ENCODE results near the gene PIP4K2C.

The PIP4K2C gene

DNA sequence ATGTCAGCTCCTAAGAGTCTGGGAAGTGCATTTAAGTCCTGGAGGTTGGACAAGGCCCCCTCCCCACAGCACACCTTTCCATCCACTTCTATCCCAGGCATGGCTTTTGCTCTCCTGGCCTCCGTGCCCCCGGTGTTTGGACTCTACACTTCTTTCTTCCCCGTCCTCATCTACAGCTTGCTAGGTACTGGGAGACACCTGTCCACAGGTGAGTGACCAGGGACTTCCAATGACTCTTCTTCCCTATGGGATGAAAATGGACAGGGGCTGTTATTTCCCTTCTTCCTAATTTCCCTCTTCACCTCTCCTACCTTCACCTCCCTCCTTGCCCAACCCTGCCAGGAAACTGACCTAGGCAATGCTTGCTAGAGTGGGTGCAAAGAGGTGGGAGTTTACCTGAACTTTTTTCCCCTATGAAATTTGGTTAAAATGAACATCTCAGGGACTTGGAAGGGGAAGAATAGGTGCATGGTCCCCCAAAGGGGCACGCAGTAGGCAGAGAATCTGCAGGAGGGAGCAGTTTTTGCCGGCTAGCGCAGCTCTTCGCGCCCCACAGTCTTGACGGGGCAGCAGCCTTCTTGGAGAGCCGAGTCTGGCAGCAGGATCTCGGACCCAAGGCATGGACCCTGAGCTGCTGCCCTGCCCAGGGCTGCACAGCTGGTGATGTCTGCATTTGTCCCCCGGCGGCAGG, 29.4 kb downstream of the PIP4K2C start:
- in situ Hi-C loops (cut with HindIII; ENCODE audit: low sequenced_read_pairs) = no loop called here

DNA sequence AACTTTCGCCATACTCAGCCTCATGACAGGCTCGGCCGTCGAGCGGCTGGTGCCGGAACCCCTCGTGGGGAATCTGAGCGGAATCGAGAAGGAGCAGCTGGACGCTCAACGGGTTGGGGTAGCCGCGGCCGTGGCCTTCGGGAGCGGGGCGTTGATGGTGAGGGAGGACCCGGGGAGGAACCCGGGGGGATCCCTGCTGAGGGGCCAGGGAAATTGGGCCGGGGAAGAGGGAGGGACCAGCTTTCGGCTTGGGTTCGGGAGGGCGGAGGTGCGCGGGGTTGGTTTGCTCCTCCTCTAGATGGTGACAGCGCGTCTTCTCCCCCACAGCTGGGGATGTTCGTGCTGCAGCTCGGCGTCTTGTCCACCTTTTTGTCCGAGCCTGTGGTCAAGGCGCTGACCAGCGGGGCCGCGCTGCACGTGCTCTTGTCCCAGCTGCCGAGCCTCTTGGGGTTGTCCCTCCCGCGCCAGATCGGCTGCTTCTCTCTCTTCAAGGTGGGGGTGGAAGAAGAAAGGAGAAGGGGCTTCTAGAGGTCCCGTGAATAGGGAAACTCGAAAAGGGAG, 30.0 kb downstream of the PIP4K2C start:
- in situ Hi-C loops (cut with HindIII; ENCODE audit: low sequenced_read_pairs) = no loop called here

DNA sequence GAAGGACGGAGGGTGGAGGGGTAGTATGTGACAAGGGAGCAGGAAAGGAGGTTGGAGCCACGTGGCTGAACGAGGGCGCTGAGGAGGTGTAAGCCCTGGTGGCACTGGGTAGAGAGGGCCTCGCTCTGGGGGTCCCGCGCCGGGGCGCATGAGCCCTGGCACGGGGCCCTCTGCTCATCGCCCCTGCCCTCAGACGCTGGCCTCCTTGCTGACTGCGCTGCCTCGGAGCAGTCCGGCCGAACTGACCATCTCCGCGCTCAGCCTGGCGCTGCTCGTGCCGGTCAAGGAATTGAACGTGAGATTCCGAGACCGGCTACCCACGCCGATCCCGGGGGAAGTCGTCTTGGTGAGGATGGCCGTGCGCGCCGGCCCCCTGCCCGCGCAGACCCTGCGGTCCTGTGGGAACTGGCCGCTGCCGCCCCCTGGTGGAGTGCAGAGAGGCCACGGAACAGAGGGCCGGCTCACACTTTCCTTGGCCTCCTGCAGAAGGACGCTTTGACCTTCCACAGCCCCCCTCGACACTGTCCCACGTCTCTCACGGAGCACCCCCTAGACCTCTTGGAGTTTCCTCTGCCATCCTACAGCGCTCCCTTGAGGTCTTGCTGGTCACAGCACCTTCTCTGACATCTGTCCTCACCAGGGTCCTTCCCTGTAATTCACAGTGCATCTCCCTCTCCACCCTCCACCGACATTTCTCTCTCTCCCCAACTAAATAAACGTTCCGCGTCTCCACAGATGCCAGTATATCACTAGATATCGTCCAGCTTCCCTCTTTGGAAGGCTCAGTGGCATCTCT, 30.7 kb downstream of the PIP4K2C start:
- in situ Hi-C loops (cut with HindIII; ENCODE audit: low sequenced_read_pairs) = no loop called here

DNA sequence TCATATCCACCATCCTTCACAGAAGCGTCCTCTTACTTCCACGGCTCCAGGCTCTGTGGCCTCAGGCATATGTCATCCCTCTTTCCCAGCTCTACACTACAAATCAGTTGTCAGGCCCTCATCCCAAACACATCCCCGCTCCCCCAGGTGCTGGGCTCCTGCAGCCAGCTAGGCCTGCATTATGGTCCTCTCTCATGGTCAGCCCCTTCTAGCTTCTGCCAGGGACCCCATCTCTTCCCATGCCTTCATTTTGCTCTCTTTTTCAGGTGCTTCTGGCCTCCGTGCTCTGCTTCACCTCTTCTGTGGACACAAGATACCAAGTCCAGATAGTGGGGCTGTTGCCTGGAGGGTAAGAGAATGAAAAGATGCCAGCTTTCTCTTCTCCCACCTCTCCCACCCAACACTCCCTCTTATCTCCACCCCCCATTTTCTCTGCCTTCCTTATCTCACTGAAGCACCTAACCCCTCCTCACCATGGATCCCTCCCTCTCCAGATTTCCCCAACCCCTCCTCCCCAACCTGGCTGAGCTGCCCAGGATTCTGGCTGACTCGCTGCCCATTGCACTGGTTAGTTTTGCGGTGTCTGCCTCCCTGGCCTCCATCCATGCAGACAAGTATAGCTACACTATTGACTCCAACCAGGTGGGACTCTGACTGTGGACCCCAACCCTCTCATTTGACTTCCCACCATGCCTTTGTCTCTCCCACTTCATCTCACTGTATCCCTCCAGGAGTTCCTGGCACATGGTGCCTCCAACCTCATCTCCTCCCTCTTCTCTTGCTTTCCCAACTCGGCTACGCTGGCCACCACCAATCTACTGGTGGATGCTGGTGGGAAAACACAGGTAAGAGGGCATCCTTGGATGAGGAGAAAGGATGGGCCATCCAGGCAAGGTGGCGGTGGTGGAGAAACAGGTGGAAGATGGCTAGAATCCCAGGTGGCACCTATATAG, 31.6 kb downstream of the PIP4K2C start:
- in situ Hi-C loops (cut with HindIII; ENCODE audit: low sequenced_read_pairs) = no loop called here

DNA sequence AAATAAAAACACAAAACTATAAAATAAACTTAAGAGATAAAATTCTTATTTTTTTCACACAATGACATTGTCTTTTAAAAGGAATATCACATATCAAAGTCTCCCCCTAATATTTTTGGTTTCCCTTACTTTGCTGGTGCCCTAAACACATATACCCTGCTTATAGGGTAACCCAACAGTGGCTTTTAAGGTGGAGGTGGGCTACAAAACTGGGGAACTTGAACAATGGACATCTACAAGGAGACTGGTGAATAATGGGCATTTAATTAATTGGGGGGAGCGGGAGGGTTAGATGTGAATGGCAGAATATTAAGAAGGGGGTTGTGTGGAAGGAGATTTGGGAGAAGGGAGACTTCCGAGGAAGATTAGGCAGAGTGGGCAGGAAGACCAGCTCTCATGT, 32.4 kb downstream of the PIP4K2C start:
- in situ Hi-C loops (cut with HindIII; ENCODE audit: low sequenced_read_pairs) = no loop called here

DNA sequence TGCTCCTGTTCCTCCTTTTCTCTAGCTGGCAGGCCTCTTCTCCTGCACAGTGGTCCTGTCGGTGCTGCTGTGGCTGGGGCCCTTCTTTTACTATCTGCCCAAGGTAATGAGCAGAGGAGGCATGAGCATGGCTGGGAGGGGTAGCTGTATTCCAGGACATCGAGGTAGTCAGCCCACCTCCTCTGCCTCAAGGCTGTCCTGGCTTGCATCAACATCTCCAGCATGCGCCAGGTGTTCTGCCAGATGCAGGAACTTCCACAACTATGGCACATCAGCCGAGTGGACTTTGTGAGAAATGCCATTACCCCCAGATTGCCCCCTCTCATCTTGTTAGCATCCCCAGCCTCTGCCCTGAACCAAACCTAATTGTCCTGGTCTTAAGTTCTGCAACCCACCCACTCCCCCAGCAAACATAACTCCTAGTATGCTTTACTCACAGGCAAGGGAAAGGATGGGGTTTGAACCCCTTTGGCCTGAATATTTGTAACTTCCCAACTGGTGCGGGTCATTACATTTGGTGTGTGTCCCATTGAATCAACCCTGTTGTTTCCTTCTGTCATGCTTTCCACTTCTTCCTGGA, 32.9 kb downstream of the PIP4K2C start:
- in situ Hi-C loops (cut with HindIII; ENCODE audit: low sequenced_read_pairs) = no loop called here

DNA sequence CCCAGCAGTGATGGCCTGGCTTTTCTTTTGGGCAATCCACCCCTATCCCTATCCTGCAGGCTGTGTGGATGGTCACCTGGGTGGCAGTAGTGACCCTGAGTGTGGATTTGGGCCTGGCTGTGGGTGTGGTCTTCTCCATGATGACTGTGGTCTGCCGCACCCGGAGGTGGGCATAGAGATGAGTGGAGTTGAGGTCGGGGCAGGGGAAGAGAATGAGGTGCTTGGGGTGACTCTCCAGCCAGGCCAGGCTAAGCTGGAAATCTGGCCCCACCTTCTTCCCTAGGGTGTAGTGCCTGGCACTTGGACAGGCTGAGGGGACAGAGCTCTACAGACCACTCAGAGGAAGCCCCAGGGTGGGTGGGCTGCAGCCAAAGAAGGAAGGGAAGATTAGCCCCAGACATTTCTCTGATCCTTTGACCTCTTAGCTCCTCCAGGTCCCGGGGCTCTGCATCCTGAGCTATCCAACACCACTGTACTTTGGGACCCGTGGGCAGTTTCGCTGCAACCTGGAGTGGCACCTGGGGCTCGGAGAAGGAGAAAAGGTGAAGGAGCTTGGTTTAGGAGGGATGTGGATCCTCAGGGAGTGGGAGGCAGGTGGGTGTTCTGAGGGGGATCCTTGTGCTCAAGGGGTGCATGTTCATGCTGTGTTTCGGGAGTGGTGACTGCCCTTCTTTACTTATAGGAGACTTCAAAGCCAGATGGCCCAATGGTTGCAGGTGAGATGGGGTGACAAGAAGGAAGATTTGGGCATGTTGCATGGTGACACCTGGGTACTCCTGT, 33.6 kb downstream of the PIP4K2C start:
- in situ Hi-C loops (cut with HindIII; ENCODE audit: low sequenced_read_pairs) = loop anchor here (5.0 kb wide), 2 partner anchors 37 to 48 kb away; no protein-coding TSS in a partner anchor

DNA sequence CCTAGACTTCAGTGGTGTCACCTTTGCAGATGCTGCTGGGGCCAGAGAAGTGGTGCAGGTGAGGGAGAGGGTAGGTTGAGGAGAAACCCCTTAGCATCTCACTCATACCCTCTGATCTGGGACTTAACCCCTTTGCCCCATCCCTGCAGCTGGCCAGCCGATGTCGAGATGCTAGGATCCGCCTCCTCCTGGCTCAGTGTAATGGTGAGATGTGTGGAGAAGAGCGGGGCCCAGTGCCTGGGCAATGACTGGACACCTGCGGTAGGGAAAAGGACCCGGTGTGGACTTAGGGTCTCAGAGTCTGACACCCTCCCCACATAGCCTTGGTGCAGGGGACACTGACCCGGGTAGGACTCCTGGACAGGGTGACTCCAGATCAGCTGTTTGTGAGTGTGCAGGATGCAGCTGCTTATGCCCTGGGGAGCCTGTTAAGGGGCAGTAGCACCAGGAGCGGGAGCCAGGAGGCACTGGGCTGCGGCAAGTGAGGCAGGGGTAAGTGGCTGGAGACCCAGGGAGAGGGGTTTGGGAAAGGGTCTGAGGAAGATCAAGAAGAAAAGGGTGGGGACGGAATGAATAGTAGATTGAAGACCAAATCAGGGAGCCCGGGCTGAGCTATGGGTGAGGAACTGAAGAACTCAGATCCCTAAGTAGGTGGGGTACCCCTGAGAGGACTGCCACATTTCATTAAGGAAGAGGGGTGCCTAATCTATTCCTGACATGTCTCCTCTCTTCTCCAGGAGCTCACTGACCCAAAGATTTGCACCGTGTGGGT, 34.5 kb downstream of the PIP4K2C start:
- in situ Hi-C loops (cut with HindIII; ENCODE audit: low sequenced_read_pairs) = loop anchor here (5.0 kb wide), 2 partner anchors 38 to 47 kb away; no protein-coding TSS in a partner anchor

DNA sequence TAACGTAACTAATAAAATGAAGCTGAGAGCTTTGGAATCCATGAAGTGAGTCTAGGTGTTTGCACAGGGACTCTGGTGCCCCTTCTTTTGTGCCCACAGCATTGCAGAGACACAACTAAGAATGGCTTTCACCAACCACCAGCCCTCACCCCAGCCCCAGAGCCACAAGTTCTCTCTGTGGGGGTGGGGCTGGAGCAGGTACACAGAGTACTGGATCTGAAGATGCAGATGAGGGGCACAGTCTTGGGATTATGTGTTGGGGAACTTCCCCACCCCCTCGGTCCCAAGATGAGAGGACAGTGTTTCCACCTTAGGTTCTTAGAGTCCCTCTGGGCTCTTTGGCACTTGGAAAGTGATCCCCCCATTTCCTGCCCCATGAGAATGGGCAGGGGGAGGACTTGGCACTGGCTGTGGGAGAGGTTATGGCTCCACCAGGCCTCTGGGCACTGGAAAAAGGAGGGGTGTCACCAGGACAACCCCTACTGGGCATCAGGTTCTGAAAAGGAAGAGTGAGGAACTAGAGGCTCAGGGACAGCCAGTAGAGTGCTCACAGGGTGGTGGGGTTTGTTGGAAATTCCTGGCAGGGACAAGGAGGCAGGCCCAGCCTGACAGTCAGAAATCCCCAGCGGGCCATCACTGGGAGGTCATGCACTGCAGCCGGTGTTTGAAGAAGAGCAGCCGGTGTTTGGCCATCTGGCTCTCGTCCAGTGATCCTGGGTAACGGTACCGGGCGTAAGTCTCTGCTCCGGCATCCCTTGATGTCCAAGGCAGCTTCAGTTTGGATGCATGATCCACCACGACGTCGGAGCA, 35.3 kb downstream of the PIP4K2C start:
- in situ Hi-C loops (cut with HindIII; ENCODE audit: low sequenced_read_pairs) = loop anchor here (5.0 kb wide), 2 partner anchors 39 to 46 kb away; no protein-coding TSS in a partner anchor

DNA sequence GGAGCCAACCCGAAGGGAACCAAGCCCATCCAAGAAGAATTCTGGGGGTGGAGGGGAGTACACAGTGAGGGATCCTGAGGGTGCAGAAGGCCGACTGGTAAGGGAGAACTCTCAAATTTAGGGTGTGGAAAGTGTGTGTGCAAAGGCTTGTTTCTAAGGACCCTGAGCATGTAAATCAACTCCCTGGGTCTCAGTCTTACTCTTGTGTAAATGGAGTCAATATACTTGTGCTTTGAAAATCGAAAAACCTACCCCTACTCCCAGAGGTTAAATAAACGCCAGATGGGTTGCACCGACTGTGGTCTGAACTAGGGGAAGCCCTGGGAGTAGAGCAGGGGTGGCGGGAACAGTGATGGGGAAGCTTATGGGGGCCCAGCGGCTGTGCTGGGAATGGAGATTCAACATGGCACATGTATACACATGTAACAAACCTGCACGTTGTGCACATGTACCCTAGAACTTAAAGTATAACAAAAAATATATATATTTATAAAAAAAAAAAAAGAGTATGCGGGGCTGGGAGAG, 36.0 kb downstream of the PIP4K2C start:
- in situ Hi-C loops (cut with HindIII; ENCODE audit: low sequenced_read_pairs) = loop anchor here (5.0 kb wide), 2 partner anchors 40 to 45 kb away; no protein-coding TSS in a partner anchor

DNA sequence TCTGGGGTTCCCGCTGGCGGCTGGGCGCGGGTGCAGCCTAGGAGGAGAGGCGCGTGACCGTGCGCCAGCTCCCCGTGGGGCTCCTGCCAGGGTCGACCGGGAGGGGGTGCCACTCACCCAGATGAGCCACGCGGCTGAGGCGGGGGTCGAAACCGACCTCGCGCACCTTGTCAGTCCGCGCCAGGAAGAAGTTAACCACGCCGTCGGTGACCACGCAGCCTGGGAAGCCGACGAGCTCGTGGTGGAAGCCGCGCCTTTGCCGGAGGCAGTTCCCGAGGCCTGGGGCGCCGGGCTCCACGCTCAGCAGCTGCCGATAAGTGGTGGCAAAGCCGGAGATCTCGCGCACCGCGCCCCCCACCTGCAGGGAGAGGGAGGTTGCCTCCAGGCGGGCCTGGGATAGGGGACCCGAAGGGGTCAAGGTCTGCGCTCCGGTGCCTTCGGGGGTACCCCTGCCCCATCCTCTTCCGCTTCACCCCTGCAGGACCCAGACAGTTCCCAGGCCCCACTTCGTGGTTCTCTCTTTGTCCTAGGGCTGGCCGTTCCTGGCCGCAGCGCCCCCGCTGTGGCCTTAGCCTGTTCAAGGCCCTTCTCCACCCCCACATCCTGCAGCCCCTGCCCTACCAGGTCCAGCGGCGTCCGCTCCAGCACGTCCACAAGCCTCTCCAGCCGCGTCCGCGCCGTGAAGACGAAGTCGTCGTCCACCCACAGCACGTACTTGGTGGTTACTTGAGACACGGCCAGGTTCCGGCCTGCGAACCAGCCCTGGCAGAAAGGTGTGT, 36.7 kb downstream of the PIP4K2C start:
- in situ Hi-C loops (cut with HindIII; ENCODE audit: low sequenced_read_pairs) = loop anchor here (5.0 kb wide), 2 partner anchors 40 to 45 kb away; no protein-coding TSS in a partner anchor

DNA sequence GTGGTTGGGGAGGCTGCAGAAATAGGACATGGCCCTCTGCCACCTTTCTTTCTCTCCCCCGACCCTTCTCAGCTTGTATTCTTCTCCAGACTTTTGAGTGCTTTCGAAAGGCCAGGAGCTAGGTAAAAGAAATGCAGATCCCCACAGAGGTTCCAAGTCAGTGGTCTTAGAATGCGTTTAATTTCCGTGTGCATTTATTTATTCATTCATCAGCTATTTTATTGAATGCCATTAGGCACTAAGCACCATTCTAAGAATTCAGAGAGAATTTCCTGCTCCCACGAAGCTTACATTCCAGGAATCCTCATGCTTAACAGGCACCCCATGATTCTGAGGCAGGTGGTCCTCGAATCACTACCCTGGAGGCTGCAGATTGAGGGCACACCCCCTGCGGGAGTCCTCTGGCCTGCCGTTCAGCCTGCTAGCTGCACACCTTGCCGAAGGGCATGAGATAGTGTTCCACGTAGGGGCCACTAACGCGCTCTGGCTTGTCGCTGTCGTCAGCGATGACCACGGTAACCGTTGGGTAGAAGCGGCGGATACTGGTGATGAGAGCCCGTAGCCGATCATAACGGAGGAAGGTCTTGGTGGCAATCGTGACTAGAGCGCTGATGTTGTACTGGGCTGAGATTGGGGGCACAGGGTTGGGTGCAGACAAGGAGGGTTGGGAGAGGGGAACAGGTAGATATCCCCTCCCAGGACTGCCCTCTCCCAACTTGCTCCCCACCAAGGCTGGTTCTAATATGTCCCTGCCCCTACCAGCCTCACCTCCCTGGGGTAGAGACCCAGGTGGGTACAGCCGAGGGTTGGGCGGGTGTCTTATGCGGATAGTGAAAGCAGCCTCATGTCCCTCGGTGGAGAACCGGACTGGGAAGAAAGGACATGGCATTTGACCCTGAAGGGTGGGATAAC, 37.5 kb downstream of the PIP4K2C start:
- in situ Hi-C loops (cut with HindIII; ENCODE audit: low sequenced_read_pairs) = loop anchor here (5.0 kb wide), 2 partner anchors 41 to 44 kb away; no protein-coding TSS in a partner anchor

DNA sequence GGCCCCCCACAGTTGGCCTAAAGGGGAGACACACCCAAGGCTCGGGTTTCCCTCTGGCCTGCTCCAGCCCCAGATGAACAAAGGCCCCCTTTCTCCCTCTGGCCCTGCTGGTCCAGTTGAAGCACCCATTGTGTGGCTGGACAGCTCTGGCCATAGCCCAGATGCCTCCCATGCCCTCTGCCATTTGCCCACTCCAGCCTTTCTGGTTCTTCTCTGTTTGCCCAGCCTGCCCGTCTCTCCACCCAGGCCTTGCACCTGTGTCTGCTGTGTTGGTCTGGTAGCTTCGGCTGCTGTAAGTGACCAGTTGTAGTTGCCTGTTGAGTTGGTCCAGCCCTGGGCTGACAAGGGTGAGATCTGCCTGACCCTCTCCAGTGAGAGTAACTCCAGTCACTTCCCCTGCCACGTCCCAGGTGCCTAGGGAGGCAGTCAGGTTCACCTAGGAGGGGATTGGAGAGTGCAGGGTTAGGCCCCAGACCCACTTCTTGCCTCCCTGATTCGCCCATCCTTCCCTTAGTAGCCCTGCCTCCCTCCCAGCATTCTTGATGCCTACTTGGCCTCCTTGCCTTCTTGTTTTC, 39.0 kb downstream of the PIP4K2C start:
- in situ Hi-C loops (cut with HindIII; ENCODE audit: low sequenced_read_pairs) = loop anchor here (5.0 kb wide), 2 partner anchors 42 to 43 kb away; no protein-coding TSS in a partner anchor

DNA sequence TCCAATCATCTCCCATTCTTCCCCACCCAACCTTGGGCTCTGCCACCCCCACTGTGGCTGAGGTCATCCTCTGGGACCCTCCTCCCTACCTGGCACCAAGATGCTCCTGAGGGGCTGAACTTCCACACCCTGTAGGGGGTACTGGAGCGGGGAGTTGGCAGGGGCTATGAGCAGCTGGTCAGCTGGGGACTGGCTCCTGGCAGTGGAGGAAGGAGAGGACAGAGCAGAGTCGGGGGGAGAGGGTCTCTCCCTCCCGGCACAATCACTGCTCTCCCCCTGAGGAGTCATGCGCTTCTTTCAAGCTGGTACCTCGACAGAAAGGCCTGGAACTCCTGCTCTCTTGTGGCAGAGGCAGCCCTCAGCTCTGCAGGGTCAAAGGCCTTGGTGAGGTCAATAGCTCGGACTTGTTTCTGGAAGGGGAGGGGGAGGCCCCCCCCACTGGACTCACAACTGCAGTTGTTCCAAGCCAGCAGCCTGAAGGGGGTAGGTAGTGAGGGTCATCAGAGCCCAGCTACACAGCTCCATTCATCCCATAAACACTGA, 40.0 kb downstream of the PIP4K2C start:
- in situ Hi-C loops (cut with HindIII; ENCODE audit: low sequenced_read_pairs) = no loop called here

DNA sequence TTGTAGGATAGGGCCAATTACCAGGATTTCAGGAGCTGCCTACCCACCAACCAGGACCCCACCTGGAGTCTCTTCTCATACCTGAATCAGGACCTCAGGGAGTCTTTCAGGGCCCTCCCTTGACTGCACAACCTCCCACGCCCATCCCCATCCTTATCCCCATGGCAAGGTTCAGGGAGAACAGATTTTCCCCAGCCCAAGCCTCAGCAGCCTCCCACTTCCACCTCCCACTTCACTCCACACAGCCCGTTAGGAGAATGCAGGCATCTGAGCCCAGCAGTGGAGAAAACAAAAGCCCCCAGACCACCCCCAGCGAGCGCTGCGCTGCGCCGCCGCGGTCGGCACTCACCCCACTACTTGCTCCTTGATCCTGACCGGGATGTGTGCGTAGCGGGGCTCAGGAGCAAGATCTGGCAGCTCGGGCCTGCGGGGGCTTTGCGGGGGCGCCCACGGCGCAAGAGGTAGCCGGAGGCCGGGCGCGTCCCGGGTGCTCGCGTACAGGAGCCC, 40.6 kb downstream of the PIP4K2C start:
- in situ Hi-C loops (cut with HindIII; ENCODE audit: low sequenced_read_pairs) = no loop called here
